ENCODE data around the gene NSMCE1. TPM values are rescaled to one million over a fixed set of nuclear protein-coding genes. Genes with fewer than 3 reads are reported as not detected.
A peak's percentile ranks its signal among the peaks of the same experiment; 100 is the strongest.
"Not testable (repeated sequence)": the region's sequence is repeated elsewhere in the genome, so short reads cannot be mapped to it uniquely, and the experiment has no call there.

Gene NSMCE1
- total RNA-seq, 1 donor from 2014 or later, result 39.6 TPM

DNA sequence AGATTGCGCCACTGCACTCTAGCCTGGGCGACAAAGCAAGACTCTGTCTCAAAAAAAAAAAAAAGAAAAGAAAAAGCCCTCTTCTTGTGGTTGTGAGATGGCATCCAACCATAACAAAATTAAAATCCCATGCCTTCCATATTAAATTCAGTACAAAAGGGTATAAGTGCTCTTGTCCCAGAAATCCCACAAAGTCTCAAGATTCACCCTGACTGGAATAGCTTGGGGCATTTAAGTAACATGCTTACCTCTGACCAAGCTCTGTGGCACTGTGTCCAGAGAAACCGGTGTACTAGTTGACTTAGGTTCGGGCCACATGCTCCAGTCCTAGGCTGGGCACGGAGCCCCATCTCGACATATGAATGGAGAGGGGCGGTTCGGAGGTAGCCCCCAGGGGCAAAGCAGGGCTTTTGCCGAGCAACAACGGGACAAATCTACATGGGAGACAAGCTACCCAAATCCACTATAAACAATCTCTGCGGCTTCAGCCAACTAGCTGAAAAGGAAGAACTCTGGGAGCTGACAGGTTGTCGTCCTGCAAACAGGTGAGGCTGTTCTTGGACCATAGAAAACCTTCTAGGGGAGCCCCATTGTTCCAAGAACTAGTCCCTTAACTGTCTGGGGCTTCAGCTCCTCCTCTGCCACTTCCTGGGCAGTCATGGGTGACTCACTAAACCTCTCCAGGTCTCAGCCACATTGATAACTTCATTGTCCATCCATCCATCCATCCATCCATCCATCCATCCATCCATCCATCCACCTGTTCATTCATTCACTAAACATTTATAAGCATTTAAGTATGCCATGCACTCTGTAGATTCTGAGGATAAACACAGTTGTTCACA is 34.9 kb upstream of the NSMCE1 start:
- DNase-seq (ENCODE audit: low spot score), result peak; percentile 67

DNA sequence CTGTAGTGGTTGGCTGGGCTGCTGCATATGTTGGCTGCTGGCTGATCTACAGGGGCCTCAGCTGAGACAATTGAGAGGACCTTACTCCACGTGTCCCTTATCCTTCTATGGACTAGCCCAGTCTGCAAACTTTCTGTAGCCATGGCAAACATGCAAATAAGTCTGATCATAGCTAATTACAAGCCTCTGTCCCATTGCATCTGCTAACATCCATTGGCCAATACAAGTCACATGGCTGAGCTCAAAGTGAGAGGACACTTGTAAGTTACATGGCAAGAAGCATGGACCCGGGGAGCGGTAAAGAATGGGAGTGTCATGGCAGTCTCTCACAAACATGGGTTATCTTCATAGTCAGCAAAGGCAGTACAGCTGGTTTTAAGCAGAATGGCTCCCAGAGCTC is 33.6 kb upstream of the NSMCE1 start:
- no peak for DNase-seq (ENCODE audit: low spot score)

DNA sequence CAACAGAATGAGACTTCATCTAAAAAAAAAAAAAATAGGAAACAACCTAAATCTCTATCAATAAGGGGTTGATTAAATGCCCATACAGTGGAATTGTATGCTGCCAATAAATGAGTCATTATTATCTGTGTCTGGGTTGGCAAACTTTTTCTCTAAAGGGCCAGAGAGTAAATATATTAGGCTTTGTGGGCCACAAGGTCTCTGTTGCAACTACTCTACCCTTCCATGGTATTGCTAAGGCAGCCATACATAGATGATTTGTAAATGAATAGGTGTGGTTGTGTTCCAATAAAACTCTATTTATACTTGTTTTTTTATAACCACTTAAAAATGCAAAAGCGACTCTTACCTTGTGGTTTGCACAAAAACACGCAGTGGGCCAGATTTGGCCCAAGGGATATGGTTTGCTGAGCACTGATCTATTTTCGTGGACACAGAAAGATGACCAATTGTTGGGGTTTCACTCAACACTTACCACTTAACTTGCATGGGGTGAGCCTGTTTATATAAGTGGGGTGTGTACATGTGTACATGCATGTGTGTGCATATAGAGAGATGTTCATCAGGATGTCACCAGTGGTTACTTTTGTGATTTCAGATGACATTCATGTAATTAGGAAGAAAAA is 32.8 kb upstream of the NSMCE1 start:
- peak; percentile 57 for DNase-seq (ENCODE audit: low spot score)

DNA sequence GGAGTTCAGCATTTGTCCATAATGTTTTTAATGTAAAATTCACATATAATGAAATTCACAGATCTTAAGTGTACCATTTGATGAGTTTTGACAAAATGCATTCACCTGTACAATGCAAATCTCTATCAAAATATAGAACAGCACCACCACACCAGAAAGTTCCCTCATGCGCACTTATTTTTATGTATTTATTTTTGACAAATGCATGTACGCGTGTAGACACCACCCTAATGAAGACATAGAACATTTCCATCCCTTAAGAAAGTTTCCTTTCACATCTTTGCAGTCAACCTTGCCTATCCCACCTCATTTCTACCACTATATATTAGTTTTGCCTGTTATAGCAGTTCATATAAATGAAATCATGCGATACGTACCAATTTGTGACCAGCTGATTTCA is 29.6 kb upstream of the NSMCE1 start:
- no peak for DNase-seq (ENCODE audit: low spot score)

DNA sequence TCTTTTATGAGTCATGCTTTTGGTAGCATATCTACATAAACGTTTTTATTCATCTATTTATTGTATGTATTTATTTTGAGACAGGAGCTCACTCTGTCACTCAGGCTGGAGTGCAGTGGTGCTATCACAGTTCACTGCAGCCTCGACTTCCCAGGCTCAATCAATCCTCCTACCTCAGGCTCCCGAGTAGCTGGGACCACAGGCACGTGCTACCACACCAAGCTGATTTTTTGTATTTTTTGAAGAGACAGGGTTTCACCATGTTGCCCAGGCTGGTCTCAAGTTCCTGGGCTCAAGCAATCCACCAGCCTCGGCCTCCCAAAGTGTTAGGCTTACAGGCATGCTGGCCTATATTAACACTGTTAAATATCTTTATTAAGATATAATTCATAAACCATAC is 24.8 kb upstream of the NSMCE1 start:
- peak; percentile 53 for DNase-seq (ENCODE audit: low spot score)

DNA sequence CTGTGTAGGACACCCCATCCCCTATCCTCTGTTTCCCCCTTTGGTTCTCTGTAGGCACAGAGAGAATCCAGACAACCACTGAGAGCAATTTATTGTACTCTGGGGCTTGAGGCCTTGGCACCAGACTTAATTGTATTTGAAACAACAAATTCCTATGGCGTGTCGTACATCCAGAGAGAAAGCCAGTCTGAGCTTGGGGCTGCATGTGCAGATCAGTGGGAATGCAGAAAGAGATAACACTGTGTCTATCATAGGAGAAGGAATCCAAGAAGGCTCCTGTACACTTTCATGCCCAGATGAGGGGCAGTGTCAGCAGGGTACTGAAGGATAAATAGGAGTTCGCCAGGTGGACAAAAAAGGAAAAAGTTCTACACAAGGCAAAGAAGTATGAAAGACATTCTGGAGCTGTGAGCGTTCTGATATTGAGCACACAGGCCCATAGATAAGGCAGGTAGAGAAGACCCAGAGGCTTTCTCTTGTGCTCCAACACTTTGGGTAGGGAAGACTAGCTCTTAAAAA is 23.2 kb upstream of the NSMCE1 start:
- DNase-seq (ENCODE audit: low spot score), result no peak

DNA sequence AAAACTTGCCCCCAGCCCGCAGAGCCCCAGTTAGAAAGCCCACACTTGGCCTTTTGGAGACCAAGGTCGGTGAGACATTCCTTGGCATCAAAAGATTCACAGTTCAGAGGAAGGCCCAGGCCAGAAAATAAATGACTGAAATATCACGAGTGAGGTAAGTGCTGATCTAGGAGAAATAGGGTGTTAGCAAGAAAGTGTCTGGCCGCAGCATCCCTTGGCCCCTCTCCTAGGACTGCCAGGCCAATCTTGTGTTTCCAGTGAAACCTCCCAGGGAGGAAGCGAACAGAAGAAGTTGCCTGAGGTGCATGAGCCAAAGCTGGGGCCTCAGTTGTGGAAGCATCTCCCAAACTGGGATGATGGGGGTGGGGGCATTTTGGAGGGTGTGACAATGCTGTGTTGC is 22.5 kb upstream of the NSMCE1 start:
- DNase-seq (ENCODE audit: low spot score), result no peak

DNA sequence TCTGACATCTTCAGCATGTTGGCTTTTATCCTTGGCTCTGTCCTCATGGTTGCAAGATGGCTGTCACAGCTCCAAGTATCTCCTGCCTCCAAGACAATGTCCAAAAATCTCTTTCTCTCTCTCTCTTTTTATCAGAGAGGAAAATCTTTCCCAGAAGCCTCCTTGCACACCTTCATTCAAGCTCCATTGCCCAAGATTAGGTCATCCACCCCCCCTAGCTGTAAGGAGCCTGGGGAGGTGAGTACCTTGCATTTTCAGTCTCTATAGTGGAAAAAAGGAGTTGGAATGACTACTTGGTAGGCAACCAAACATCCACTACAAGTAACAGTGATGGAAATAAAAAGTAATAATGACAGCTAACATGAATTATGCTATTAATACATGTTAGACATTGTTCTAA is 22.0 kb upstream of the NSMCE1 start:
- DNase-seq (ENCODE audit: low spot score), result no peak

DNA sequence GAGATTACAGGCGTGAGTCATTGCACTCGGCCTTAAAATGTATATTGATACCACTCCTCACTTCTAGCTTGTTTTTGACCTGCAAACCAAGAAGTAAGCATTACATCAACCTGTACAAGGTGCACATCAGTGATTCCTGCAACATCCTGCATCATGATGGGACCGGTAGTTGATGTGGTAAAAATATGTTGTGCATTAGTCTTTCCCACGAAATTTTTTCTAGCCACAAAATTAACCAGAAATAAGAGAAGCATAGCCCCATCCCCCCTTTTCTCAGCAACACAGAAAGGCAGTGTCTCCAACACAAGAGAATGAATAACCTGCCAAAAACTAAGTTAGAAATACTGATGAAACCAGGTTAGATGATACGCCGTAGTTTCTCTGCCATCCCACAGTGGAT is 21.1 kb upstream of the NSMCE1 start:
- DNase-seq (ENCODE audit: low spot score), result no peak

DNA sequence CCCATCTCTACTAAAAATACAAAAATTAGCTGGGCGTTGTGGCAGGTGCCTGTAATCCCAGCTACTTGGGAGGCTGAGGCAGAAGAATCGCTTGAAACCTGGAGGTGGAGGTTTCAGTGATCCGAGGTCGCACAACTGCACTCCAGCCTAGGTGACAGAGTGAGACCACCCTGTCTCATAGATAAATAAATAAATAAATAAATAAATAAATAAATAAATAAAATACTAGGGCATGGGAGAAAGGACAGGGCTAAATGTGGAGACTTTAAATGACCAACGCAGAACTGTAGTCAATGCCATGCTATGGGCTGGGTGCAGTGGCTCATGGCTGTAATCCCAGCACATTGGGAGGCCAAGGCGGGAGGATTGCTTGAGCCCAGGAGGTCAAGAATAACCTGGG is 19.7 kb upstream of the NSMCE1 start:
- not testable (repeated sequence) for DNase-seq (ENCODE audit: low spot score)

DNA sequence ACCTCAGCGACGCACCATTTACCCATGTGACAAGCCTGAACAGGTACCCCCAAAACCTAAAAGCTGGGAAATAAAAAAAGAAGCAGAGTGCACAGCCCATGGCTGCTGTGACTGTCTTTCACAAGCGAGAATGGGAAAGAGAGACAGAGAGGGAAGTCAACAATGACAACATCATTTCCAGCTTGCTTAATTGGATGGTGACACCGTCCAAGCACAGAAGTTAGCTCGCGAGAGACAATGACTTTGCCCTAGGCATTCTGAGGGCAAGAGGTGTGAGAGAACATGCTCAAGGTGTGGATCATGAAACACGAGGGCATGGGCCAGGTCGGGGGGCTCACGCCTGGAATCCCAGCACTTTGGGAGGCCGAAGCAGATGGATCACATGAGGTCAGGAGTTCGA is 19.3 kb upstream of the NSMCE1 start:
- DNase-seq (ENCODE audit: low spot score), result no peak

DNA sequence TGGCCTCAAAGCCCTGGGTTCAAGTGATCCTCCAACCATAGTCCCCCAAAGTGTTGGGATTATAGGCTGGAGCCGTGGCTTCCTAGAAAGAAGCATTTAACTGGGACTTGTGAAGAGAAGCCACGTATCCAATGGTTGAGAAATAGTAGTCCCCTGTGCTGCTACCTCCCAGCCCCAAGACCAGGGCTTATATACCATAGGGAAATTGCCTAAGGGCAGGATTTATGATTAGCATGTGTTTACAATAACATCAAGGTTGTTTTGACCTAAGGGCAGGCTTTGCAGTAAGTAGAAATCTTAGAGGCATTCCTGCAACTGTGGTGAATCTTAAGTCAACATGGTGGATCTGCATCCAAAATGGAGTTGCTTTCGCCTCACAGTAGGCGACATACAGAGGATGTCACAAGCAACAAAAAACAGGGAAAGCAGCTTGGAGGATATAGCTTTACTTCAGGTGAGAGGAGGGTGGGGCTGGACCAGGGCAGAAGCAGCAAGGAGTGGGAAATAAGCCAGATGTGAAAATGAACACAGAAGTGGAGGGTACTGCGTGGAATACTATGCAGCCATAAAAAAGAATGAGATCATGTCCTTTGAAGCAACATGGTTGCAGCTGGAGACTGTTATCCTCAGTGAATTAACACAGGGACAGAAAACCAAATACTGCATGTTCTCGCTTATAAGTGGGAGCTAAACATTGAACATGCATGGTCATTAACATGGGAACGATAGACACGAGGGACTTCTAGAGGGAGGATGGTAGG is 18.7 kb upstream of the NSMCE1 start:
- no peak for DNase-seq (ENCODE audit: low spot score)

DNA sequence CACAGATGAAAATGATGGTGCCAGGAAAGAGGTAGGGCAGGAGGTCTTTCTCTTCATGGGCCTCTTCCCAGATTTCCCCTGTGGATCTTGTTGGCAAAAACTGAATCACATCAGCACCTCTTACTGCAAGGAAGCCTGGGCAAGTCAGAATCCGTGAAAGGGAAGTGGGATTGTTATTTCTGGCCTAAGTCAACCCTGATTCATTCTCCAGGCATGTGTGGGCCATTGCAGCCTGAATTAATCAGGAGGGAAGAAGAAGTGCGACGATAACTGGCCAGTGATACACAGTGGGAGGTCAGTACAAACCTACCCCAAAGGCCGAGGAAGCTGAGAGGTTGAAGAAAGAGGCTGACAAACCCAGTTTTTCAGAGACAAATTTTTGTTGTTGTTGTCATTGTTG is 17.9 kb upstream of the NSMCE1 start:
- no peak for DNase-seq (ENCODE audit: low spot score)

DNA sequence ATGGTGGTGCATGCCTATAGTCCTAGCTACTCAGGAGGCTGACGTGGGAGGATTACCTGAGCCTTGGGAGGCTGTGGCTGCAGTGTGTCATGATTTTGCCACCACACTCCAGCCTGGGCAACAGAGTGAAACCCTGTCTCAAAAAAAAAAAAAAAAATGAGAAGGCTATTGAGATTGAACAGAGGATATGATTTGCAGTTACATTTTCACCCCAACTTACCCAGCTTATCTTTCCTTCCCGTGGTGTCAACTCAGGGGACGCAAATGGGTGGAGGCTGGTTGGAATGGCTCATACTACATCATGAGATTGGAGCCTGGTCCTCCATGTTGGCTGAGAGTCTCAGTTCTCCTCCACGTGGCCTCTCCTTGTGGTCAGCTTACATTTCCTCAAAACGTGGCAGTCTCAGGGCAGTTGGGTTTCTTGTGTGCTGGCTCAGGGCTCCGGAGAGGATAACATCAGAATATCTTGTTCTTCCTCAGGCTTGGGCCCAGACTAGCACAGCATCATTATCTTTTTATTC is 17.2 kb upstream of the NSMCE1 start:
- no peak for DNase-seq (ENCODE audit: low spot score)

DNA sequence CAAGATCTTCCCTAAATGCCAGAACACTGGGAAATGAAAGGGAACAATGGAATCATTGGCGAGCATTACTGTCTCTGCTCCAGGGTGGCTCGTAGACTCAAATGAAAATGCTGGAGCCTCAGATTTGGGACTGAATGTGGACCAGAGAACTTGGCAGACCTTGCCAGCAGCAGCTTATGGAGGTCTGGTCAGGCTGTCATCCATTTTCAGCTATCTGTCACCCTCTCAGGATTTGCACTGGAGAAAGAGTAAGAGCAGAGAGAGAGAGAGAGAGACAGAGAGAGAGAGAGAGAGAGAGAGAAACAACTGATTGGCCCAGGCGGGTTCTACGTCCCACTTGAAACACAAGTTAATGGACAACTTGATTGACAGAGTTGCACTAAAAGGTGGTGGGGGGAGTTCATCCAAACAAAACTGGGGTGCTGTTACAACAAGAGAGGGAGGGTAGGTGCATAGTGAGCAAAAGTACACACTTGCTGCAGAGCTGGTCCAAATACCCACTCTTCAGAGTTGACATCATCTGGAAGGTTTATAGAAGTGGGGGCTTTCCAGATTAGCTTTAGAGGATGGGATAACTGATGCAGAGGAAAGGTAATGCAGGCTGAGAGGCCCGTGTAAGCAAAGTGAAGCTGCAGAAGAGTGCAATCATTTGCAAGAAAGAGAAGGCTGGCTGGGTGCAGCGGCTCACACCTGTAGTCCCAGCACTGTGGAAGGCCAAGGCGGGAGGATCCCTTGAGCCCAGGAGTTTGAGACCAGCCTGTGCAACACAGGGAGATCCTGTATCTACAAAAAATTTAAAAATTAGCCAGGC is 16.5 kb upstream of the NSMCE1 start:
- DNase-seq (ENCODE audit: low spot score), result no peak

DNA sequence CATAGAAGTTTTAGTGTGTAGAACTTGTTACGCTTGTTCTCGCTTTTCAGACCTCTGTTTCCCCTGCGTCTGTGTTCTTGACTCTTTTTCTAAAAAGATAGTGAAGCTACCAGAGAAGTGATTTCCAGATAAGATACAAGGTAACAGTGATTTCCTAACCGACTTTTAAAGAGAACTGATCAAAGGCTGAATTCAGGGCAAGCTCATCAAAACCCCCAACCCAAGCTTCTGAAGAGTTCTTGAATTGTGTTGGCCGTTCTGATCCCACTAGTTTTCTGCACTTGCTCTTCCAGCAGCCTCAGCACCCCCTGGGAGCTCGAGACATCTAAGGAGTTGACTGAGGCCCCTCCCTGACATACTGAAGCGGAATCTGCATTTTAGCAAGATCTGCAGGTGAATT is 12.7 kb upstream of the NSMCE1 start:
- DNase-seq (ENCODE audit: low spot score), result no peak

DNA sequence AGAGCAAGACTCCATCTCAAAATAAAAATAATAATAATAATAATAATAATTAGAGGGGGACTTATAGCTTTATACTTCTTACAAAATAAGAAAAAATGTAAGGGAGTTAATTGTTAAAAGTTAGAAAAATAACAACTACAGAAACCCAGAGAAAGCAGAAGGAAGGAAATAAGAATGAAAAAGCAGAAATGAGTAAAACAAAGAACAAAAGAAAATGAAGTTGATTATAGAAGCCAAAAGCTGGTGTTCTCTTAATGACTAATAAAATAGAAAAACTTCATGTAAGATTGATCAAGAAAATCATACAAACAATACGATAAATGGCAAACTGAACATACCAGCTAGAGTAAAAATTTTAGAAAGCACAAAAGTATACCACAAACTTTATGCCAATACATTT is 6.8 kb upstream of the NSMCE1 start:
- no peak for DNase-seq (ENCODE audit: low spot score)

DNA sequence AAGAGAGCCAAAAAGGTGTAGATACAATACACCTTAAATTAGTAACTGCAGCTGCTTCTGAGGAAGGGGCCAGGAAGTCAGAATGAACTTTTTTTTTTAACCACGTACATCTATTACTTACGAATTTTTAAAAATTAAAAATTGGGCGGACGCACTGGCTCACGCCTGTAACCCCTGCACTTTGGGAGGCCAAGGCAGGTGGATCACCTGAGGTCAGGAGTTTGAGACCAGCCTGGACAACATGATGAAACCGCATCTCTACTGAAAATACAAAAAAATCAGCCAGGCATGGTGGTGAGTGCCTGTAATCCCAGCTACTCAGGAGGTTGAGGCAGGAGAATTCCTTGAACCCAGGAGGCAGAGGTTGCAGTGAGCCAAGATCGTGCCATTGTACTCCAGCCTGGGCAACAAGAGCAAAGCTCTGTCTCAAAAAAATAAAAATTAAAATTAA is 5.9 kb upstream of the NSMCE1 start:
- DNase-seq (ENCODE audit: low spot score), result not testable (repeated sequence)

DNA sequence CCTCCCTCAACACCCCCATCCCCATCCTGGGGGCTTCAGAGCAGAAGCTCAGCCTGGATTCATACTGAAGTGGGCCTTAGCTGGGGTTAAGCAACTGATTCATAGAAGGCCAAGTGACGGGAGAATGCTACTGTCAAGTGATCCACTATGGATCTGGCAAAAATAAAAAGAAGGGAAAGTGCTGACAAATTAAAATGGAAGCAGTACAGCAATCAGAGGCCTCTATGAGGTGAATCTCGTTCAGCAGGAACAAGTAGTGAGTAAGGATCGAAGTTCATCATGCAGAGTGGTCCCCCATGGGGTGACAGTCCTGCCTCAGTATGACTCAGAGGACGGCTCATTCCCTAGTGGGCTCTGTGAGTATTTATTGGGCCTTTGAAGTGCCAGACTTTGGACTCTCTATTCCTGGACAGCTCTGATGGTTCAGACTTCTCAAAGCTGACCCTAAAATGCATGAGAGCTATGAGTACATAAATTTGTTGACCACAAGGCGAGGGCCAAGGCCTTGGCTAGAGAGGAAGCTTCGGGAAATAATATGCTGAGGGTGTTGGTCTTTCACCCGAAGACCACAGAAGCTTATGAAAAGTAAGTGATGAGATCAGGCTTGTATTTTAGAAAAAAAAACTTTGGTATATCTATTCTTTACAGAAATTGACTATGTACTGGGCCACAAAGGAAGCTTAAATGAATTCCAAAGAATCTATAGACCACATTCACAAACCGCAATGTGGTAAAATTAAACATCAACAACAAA is 5.3 kb upstream of the NSMCE1 start:
- DNase-seq (ENCODE audit: low spot score), result no peak

DNA sequence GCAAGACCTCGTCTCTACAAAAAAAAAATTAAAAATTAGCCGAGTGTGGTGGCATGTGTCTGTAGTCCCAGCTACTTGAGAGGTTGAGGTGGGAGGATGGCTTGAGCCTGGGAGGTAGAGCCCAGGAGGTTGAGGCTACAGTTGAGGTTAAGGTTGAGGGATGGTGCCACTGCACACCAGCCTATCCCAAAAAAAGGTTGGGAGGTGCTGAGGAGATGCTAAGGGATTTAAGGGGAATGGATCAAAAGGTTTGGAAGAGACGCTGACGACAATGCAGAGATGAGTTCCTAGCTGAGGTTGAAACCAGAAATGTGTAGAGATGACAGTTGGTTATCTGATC is 4.7 kb upstream of the NSMCE1 start:
- DNase-seq (ENCODE audit: low spot score), result no peak
